ENCODE results near the gene NCKAP1. TPM values are rescaled to one million over a fixed set of nuclear protein-coding genes. Genes with fewer than 3 reads are reported as not detected.

NCKAP1 gene
- total and polyA plus RNA-seq, 2 donors (not counting 1 experiment from before 2014, with no cell fraction given), result 141 to 219 TPM

DNA sequence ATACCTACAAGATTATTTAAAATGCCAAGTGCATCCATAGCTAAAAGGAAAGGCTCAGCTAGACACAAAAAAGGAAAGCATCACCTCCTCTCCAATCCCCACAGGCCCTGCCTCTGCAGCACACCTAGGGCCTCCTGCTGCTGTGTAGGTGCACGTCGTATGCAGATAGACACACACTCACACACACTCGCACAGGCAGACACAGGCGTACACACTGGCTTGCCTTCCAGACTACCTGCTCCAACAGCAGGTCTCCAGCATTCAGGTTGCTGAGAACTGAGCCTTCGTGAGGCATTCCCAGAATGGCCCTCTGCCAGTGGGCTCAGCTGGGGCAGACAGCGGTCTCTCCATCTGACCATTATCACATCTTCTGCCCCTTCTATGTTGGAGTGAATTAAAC, 136.5 kb downstream of the NCKAP1 start:
- no peak overlapping the region for H3K27ac ChIP-seq (ENCODE audit: insufficient read depth, low read length)
- H3K4me1 ChIP-seq (ENCODE audit: control insufficient read depth, extremely low read depth, insufficient read depth, low read length), result no peaks in the 10 kb centered on the region
- DNase-seq (ENCODE audit: low read depth in 2 of 2), result no peak
- no peak overlapping the region for H3K4me2 ChIP-seq (ENCODE audit: extremely low read depth, insufficient read depth, low read length)
- H3K9me3 ChIP-seq (ENCODE audit: control insufficient read depth, insufficient read depth, low read depth, low read length), result no peaks in the 10 kb centered on the region
- no peak overlapping the region for H3K4me3 ChIP-seq (replicated peaks in 1 of 4; ENCODE audit: control extremely low read depth in 1 of 4, insufficient read depth in 1 of 4, low read depth in 3 of 4, low read length in 4 of 4)
- TF ChIP-seq EZH2 (IDR thresholded peaks at IDR 0.05; ENCODE audit: low read length, missing control alignments), result no peak
- TF ChIP-seq, protein P1, sequence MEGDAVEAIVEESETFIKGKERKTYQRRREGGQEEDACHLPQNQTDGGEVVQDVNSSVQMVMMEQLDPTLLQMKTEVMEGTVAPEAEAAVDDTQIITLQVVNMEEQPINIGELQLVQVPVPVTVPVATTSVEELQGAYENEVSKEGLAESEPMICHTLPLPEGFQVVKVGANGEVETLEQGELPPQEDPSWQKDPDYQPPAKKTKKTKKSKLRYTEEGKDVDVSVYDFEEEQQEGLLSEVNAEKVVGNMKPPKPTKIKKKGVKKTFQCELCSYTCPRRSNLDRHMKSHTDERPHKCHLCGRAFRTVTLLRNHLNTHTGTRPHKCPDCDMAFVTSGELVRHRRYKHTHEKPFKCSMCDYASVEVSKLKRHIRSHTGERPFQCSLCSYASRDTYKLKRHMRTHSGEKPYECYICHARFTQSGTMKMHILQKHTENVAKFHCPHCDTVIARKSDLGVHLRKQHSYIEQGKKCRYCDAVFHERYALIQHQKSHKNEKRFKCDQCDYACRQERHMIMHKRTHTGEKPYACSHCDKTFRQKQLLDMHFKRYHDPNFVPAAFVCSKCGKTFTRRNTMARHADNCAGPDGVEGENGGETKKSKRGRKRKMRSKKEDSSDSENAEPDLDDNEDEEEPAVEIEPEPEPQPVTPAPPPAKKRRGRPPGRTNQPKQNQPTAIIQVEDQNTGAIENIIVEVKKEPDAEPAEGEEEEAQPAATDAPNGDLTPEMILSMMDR (conservative IDR thresholded peaks at IDR 0.05 in 1 of 2, IDR thresholded peaks at IDR 0.05 in 1 of 2; ENCODE audit: low read depth in 1 of 2, low read length in 2 of 2), result no peak
- no peak overlapping the region for H3K9ac ChIP-seq (ENCODE audit: insufficient read depth, low read length)
- H4K20me1 ChIP-seq (ENCODE audit: control insufficient read depth, extremely low read depth, insufficient read depth, low read length), result no peaks in the 10 kb centered on the region
- H3K79me2 ChIP-seq (ENCODE audit: control insufficient read depth, insufficient read depth, low read length), result no peaks in the 10 kb centered on the region
- H3K36me3 ChIP-seq (ENCODE audit: control insufficient read depth, insufficient read depth, low read length), result no peaks in the 10 kb centered on the region
- H3K27me3 ChIP-seq (ENCODE audit: control insufficient read depth, insufficient read depth, low read length), result no peaks in the 10 kb centered on the region
- no peak overlapping the region for H2AFZ ChIP-seq (ENCODE audit: low read length)

GRCh38 chr2:182898718-182899117, 139.5 kb downstream of the NCKAP1 start:
- no peak overlapping the region for H3K4me3 ChIP-seq (replicated peaks in 1 of 4; ENCODE audit: control extremely low read depth in 1 of 4, insufficient read depth in 1 of 4, low read depth in 3 of 4, low read length in 4 of 4)
- no peaks in the 10 kb centered on the region for H3K27me3 ChIP-seq (ENCODE audit: control insufficient read depth, insufficient read depth, low read length)
- H3K9me3 ChIP-seq (ENCODE audit: control insufficient read depth, insufficient read depth, low read depth, low read length), result no peaks in the 10 kb centered on the region
- no peaks in the 10 kb centered on the region for H3K79me2 ChIP-seq (ENCODE audit: control insufficient read depth, insufficient read depth, low read length)
- no peak for TF ChIP-seq EZH2 (IDR thresholded peaks at IDR 0.05; ENCODE audit: low read length, missing control alignments)
- TF ChIP-seq, protein P1 (conservative IDR thresholded peaks at IDR 0.05 in 1 of 2, IDR thresholded peaks at IDR 0.05 in 1 of 2; ENCODE audit: low read depth in 1 of 2, low read length in 2 of 2), result no peak
- H3K27ac ChIP-seq (ENCODE audit: insufficient read depth, low read length), result no peak overlapping the region
- no peak overlapping the region for H3K4me2 ChIP-seq (ENCODE audit: extremely low read depth, insufficient read depth, low read length)
- no peaks in the 10 kb centered on the region for H3K4me1 ChIP-seq (ENCODE audit: control insufficient read depth, extremely low read depth, insufficient read depth, low read length)
- H4K20me1 ChIP-seq (ENCODE audit: control insufficient read depth, extremely low read depth, insufficient read depth, low read length), result no peaks in the 10 kb centered on the region
- no peak overlapping the region for H2AFZ ChIP-seq (ENCODE audit: low read length)
- no peak for DNase-seq (ENCODE audit: low read depth in 2 of 2)
- no peaks in the 10 kb centered on the region for H3K36me3 ChIP-seq (ENCODE audit: control insufficient read depth, insufficient read depth, low read length)
- H3K9ac ChIP-seq (ENCODE audit: insufficient read depth, low read length), result no peak overlapping the region

DNA sequence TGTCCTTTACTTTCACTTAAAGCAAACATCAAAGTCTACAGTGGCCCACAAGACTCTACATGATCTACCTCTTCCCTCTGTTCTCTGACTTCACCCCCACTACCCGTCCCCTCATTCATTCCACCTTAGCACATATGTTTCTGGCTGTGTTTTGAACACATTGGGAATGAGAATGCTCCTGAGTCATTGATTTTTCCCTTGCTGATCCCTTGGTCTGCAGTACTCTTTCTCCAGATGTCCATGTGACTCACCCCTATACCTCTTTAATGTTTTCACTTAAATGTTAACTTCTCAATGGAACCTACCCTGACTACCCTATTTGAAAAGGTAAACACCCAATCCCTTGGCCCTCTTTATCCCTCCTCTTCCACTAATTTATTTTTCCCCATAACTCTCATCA, 141.1 kb downstream of the NCKAP1 start:
- Histone ChIP-seq H3K9ac (ENCODE audit: insufficient read depth, low read length) (no peak overlapping the region), H3K4me1 (ENCODE audit: control insufficient read depth, extremely low read depth, insufficient read depth, low read length) (no peaks in the 10 kb centered on the region), H3K27me3 (ENCODE audit: control insufficient read depth, insufficient read depth, low read length) (no peaks in the 10 kb centered on the region), H3K27ac (ENCODE audit: insufficient read depth, low read length) (no peak overlapping the region), H2AFZ (ENCODE audit: low read length) (no peak overlapping the region), H3K9me3 (ENCODE audit: control insufficient read depth, insufficient read depth, low read depth, low read length) (no peaks in the 10 kb centered on the region), H3K79me2 (ENCODE audit: control insufficient read depth, insufficient read depth, low read length) (no peaks in the 10 kb centered on the region), H4K20me1 (ENCODE audit: control insufficient read depth, extremely low read depth, insufficient read depth, low read length) (no peaks in the 10 kb centered on the region), H3K36me3 (ENCODE audit: control insufficient read depth, insufficient read depth, low read length) (no peaks in the 10 kb centered on the region), H3K4me2 (ENCODE audit: extremely low read depth, insufficient read depth, low read length) (no peak overlapping the region), H3K4me3 (replicated peaks in 1 of 4; ENCODE audit: control extremely low read depth in 1 of 4, insufficient read depth in 1 of 4, low read depth in 3 of 4, low read length in 4 of 4) (no peak overlapping the region)
- TF ChIP-seq, protein P1 (conservative IDR thresholded peaks at IDR 0.05 in 1 of 2, IDR thresholded peaks at IDR 0.05 in 1 of 2; ENCODE audit: low read depth in 1 of 2, low read length in 2 of 2), result no peak
- TF ChIP-seq EZH2 (IDR thresholded peaks at IDR 0.05; ENCODE audit: low read length, missing control alignments), result no peak
- peak; percentile 49 to 80 for DNase-seq (ENCODE audit: low read depth in 2 of 2)

All from fibroblast of lung (primary cell).